Endodermal cell (in vitro differentiated cells): Measurements from ENCODE around the gene HMGCS2. TPM values are rescaled to one million over a fixed set of nuclear protein-coding genes. Genes with fewer than 3 reads are reported as not detected.

Source experiments
- DNase-seq: peaks from one replicate; pipeline ENCODE4 v3.0.0-alpha.2; 2017
- H3K27ac ChIP-seq: 2 replicates; pipeline ENCODE4 v1.5.1; 2013; ENCODE audit warnings: mild to moderate bottlenecking, low read depth, low read length, moderate library complexity
- H3K27me3 ChIP-seq: 2 replicates; pipeline ENCODE4 v1.6.1; 2013; ENCODE audit warnings: mild to moderate bottlenecking, low read length, moderate library complexity; ENCODE audit not compliant: insufficient read depth, control insufficient read depth, poor library complexity, severe bottlenecking
- H3K36me3 ChIP-seq: 2 replicates; pipeline ENCODE4 v1.7.0; 2013; ENCODE audit warnings: mild to moderate bottlenecking, low read length, moderate library complexity; ENCODE audit not compliant: control insufficient read depth, insufficient read depth
- H3K4me1 ChIP-seq: one replicate; pipeline ENCODE4 v1.7.0; 2013; ENCODE audit warnings: low read length; ENCODE audit not compliant: control insufficient read depth, insufficient read depth
- H3K4me3 ChIP-seq: 2 replicates; pipeline ENCODE4 v1.5.1; 2013; ENCODE audit warnings: mild to moderate bottlenecking, low read length, moderate library complexity
- H3K9ac ChIP-seq: 2 replicates; pipeline ENCODE4 v1.6.1; 2013; ENCODE audit warnings: mild to moderate bottlenecking, low read length, moderate library complexity; ENCODE audit not compliant: poor library complexity, severe bottlenecking; ENCODE audit errors: extremely low read depth
- H3K9me3 ChIP-seq: 2 replicates; pipeline ENCODE4 v1.6.1; 2013; ENCODE audit warnings: mild to moderate bottlenecking, low read length, moderate library complexity; ENCODE audit not compliant: control insufficient read depth
- H3K27ac Mint-ChIP-seq: 2 replicates; pipeline ENCODE4 v1.8.0; 2020; ENCODE audit warnings: mixed read lengths
- H3K27me3 Mint-ChIP-seq: 2 replicates; pipeline ENCODE4 v1.8.0; 2021; ENCODE audit warnings: mild to moderate bottlenecking, mixed read lengths; ENCODE audit not compliant: insufficient read depth
- H3K36me3 Mint-ChIP-seq: 2 replicates; pipeline ENCODE4 v1.8.0; 2020; ENCODE audit warnings: low read depth, mixed read lengths
- H3K4me1 Mint-ChIP-seq: 2 replicates; pipeline ENCODE4 v1.8.0; 2020; ENCODE audit warnings: mixed read lengths
- H3K4me3 Mint-ChIP-seq: 2 replicates; pipeline ENCODE4 v1.8.0; 2020; ENCODE audit warnings: mild to moderate bottlenecking, moderate library complexity, mixed read lengths
- H3K9me3 Mint-ChIP-seq: 2 replicates; pipeline ENCODE4 v1.8.0; 2020; ENCODE audit warnings: mild to moderate bottlenecking, mixed read lengths
- CTCF ChIP-seq: fragments of 200-600 bp; sonication (generic); conservative IDR thresholded peaks from 2 replicates; pipeline ENCODE4 v1.5.0; 2021; ENCODE audit warnings: antibody characterized with exemption, mild to moderate bottlenecking
- WGBS, 2 experiments: methylation state at CpG; one replicate each; pipeline versions ENCODE4 v1.1.5 to v1.1.7; 2013; ENCODE audit warnings: missing lambda C conversion rate in 2 of 2, mixed read lengths in 1 of 2; ENCODE audit not compliant: insufficient coverage in 1 of 2, insufficient read length in 1 of 2; 5-methylcytosine and 5-hydroxymethylcytosine counted together
- total RNA-seq, 2 donors: library from RNA; stranded (reverse); fragmentation: NEBNext Ultra II Directional in 1 of 2; extraction: Animal tissue kit (Norgen Biotek cat#: 25700) in 1 of 2; gene quantifications; 2 replicates in 1 of 2; 3 replicates in 1 of 2; pipeline ENCODE4 v1.2.1, GENCODE V29; 2021

HMGCS2 gene
- total RNA-seq, 2 donors from 2014 or later: not detected

GRCh38 chr1:119727991-119728390 is 40.7 kb downstream of the HMGCS2 start:
- Mint-ChIP-seq H3K27me3 (no peaks in the 10 kb centered on the region), H3K27ac (no peak overlapping the region), H3K9me3 (no peaks in the 10 kb centered on the region), H3K36me3 (peaks cover 77% of the 10 kb centered on the region), H3K4me1 (peaks cover 2% of the 10 kb centered on the region), H3K4me3 (no peak overlapping the region)
- no peak for DNase-seq
- no peak overlapping the region for H3K27ac ChIP-seq
- H3K36me3 ChIP-seq: peaks cover 83% of the 10 kb centered on the region
- TF ChIP-seq CTCF: no peak
- H3K9me3 ChIP-seq: no peaks in the 10 kb centered on the region
- H3K4me1 ChIP-seq: peaks cover 5% of the 10 kb centered on the region
- H3K9ac ChIP-seq: no peak overlapping the region
- H3K27me3 ChIP-seq: no peaks in the 10 kb centered on the region
- no peak overlapping the region for H3K4me3 ChIP-seq
- WGBS, 2 experiments: 86 to 88% methylated on average over 1 of the region's 1 CpG

- Histone ChIP-seq H3K27me3 (no peaks in the 10 kb centered on the region), H3K9ac (no peak overlapping the region), H3K9me3 (no peaks in the 10 kb centered on the region), H3K4me3 (no peak overlapping the region), H3K4me1 (no peaks in the 10 kb centered on the region), H3K27ac (no peak overlapping the region), H3K36me3 (peaks cover 94% of the 10 kb centered on the region)
- H3K4me3 Mint-ChIP-seq: no peak overlapping the region
- no peaks in the 10 kb centered on the region for H3K27me3 Mint-ChIP-seq
- no peaks in the 10 kb centered on the region for H3K4me1 Mint-ChIP-seq
- no peak for DNase-seq
- H3K9me3 Mint-ChIP-seq: no peaks in the 10 kb centered on the region
- 97 to 100% methylated on average over 3 to 5 of the region's 5 CpGs for WGBS, 2 experiments
- H3K36me3 Mint-ChIP-seq: peaks cover 88% of the 10 kb centered on the region
- H3K27ac Mint-ChIP-seq: no peak overlapping the region
- TF ChIP-seq CTCF: no peak
Observed at GRCh38 chr1:119725626-119726025, 43.1 kb downstream of the HMGCS2 start.

GRCh38 chr1:119724611-119725218 is 44.0 kb downstream of the HMGCS2 start:
- TF ChIP-seq CTCF: no peak
- WGBS, 2 experiments: 80 to 97% methylated on average over 6 to 8 of the region's 8 CpGs
- Histone ChIP-seq H3K36me3 (peaks cover 93% of the 10 kb centered on the region), H3K4me1 (no peaks in the 10 kb centered on the region), H3K4me3 (no peak overlapping the region), H3K27me3 (no peaks in the 10 kb centered on the region), H3K27ac (no peak overlapping the region), H3K9me3 (no peaks in the 10 kb centered on the region), H3K9ac (no peak overlapping the region)
- no peaks in the 10 kb centered on the region for H3K27me3 Mint-ChIP-seq
- no peak overlapping the region for H3K4me3 Mint-ChIP-seq
- no peak for DNase-seq
- peaks cover 87% of the 10 kb centered on the region for H3K36me3 Mint-ChIP-seq
- H3K4me1 Mint-ChIP-seq: no peaks in the 10 kb centered on the region
- H3K9me3 Mint-ChIP-seq: no peaks in the 10 kb centered on the region
- no peak overlapping the region for H3K27ac Mint-ChIP-seq
